Islet precursor cell (in vitro differentiated cells): Measurements from ENCODE around the gene RTL1.

Experiments used
- DNase-seq: peaks from one replicate; pipeline ENCODE4 v3.0.0-alpha.2; 2018

The RTL1 gene

GRCh38 chr14:100881211-100882025, 22.1 kb downstream of the RTL1 start:
- DNase-seq, result no peak

DNA sequence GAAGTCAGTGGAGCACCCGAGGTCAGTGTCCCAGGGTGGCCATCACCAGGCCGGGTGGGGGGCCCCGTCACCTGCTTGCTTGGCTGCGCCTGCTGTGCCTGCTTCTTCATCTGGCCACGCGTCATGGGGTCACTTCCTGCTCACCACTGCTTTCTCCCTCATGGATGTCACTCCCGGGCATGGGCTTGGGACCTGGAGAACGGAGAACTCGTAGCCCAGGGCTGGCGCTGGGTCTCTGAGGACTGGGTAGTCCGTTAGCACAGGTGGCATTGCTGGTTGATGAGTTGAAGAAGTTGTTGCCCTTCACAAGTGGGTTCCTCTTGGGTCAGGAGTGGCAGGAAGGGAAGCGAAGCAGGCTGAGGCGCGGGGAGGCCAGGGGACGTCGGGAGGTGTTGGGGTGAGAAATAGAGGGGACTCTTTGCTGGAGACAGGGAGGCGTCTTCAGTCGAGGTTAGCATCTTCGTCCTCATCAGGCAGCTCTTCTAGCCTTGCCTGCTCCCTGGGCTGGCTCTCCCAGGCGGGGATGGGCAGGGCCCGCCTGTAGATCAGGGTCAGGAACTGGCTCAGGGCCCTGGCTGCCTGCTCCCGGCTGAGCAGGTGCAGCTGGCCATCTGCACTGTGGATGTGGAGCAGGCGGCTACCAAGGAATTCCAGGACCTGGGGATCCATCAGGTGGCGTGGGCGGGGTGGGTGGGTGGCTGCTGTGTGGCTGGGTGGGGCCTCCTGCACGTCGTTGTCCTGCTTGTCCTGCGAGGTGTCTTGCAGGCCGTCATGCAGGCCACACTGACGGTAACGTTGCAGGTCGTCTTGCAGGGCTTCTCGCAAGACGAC, 23.0 kb downstream of the RTL1 start:
- no peak for DNase-seq

DNA sequence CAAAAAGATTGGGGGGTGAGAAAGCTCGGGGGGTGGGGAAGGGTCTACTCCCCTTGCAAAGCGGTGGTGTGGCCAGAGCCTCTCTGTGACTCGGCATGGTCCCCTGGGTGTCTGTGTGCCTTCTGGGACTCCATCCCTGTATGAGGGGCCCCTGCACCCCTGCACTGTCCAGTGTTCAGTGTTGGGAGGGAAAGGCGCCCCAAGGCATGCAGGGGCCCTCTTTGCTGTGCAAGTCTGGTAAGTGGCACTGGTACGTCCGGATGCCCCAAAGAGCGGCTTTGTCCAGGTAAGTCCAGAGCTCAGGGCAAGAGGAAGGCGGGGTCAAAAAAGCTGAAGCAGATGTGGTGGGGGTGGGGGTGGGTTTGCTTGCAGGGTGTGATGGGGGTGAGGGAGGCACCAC, 23.7 kb downstream of the RTL1 start:
- no peak for DNase-seq

DNA sequence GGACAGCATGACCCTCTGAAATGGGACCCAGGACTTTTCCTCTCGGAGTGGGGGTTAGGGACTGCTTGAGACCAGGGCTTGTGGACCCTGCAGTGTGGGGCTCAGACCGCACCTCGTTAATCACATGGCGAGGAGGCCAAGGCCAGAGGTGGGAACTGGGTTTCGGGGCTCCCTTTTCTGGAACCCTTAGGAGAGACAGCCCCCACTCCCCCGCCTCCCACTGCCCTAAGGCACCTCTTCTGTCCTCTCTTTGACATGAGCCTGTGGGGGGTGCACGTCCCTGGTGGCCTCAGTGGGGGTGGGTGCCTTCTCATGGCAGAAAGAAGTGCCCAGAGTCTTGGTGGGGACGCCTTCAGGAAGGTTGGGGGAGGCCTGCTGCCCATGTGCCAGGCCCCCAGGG, 24.3 kb downstream of the RTL1 start:
- no peak for DNase-seq

- no peak for DNase-seq
Measured at GRCh38 chr14:100878271-100879146, 25.0 kb downstream of the RTL1 start.

DNA sequence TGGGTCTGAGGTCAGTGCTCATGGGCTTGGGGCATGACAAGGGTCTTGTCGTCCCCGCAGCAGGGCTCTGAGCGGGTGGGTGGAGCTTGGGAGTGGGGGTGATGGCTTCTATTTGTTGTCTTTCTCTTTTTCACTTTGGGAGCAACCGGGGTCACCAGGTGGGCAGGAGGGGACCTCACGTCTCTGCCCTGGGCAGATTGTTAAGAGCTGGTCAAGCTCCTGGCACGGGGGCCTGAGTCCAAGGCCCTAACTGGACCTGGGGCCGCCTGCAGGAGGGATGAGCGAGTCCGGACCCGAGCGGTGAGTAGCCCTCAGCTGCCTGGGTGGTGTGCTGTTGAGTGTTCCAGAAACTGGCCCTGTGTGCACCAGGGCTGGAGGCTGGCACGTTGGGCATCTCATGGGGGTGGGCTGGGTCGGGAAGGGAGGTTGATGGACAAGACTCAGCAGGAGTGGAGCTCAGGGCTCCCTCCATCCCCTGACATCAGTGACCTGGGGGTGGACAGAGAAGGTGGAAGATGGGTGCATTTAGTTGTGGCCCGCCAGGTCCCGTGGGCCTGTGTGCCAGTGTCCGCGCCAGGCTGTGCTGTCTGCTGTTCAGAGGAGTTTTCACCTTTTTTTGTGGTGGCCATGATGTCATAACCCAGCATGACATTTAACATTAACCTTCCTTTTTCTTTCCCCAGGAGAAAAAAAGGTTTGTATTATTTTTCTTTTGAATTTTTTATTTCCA, 27.5 kb downstream of the RTL1 start:
- no peak for DNase-seq

DNA sequence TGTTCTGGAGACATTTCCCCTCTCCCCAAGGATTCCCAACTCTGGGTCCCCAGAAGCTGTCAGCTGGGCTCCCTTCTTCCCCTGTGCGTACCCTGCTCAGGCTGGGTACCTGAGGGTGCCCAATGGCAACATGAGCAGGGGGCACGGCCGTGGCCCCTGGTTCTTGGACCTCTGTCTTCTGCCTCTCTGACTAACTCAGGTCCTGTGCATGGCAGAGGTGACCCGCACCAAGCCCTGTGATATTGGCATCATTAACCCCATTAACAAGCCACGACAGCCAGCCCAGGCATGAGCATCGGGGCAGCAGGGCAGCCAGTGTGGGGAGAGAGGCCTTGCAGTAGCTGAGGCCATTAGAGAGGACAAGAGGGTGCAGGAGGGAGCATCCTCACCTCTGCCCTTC, 28.4 kb downstream of the RTL1 start:
- DNase-seq, result no peak

GRCh38 chr14:100874411-100875091, 29.0 kb downstream of the RTL1 start:
- no peak for DNase-seq

DNA sequence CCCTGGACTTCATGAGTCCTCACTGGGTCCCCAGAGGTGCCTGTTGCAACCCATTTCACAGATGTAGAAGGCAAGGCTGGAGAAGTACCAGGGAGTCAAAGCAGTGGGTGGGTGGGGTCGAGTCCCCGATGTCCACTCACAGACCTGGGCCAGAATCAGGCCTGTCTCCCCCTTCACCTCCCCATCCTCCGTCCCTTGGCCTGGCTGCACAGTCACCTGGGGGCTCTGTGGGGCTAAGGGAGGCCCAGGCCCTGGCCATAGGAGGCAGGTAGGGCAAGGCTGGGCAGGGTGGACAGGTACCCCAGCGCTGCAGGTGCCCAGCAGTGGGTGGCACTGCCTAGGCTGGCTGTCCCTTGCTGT, 29.5 kb downstream of the RTL1 start:
- no peak for DNase-seq

DNA sequence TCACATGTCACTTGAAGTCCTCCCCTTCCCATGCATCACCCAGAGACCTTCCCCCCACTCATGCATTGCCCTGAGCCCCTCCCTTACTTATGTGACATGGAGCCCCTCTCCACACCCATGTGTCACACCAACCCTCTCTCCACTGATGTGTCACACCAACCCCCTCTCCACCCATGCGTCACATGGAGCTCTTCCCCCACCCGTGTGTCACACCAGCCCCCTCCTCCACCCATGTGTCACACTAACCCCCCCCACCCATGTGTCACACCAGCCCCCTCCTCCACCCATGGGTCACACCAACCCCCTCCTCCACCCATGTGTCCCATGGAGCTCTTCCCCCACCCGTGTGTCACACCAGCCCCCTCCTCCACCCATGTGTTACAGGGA, 30.4 kb downstream of the RTL1 start:
- DNase-seq, result no peak

GRCh38 chr14:100872259-100873095, 31.0 kb downstream of the RTL1 start:
- DNase-seq, result no peak

DNA sequence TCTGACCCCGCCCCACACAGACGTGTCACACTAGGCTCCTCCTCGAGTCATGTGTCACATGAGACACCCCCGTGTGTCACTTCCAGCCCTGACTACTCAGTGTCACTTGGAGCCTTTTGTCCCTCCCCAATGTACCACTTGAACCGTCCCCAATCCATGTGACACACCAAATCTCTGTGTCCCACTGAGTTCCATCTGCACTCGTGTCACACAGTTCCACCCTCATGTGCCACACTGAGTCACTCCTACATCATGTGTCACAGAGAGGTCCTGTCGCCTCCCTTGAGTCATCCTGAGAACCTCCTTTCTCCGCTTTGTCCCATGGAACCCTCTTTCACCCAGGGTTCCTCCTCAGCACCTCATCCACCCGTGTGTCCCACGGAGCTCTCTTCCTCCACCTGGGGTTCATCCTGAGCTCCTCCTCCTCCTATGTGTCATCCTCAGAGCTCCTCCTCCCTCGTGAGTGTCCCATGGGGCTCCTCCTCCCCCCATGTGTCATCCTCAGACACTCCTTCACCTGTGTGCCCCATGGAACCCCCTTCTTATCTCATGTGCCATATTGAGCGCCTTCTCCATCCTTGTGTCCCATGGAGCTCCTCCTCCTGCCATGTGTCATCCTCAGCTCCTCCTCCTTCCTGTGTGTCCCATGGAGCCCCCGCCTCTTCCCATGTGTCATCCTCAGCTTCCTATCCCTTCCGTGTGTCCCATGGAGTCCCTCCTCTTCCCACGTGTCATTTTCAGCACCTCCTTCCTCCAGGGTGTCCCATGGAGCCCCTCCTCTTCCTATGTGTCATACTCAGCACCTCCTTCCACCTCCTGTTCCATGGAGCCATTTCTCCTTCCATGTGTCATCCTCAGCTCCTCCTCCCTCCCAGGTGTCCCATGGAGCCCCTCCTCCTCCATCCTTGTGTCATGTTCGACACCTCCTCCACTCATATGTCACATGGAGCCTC, 32.0 kb downstream of the RTL1 start:
- no peak for DNase-seq

GRCh38 chr14:100868621-100869370, 34.7 kb downstream of the RTL1 start:
- no peak for DNase-seq

DNA sequence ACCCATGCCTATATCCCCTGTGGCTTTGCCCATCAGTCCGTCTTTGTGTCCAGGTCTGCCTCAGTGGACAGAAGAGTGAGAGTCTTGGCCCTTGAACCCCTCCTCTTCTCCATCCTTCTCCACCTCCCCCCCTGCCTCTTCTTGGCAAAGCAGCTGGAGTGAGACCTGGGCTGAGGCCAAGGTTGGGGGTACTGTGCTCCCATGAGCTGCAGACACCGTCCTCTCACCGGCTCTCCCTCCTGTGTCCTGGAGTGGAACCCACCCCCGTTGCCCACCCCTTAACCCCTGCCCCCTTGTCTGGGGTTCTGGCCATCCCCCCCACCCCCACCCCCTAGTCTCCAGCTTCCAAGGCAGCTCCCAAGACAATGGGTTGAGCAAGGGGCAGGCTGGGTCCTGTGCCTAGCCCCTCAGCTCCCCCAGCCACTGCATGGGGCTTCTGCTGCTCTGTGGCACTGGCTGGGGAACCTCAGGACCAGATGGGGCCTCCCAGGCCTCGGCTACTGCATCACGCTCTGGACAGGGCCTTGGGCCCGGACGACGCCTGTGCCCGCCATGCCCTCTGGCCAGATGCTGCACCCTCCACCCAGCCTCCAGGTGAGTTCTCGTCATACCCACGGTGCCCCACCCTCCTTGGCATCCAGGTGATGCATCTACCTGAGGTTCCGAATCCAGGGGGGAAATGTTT, 35.7 kb downstream of the RTL1 start:
- no peak for DNase-seq

DNA sequence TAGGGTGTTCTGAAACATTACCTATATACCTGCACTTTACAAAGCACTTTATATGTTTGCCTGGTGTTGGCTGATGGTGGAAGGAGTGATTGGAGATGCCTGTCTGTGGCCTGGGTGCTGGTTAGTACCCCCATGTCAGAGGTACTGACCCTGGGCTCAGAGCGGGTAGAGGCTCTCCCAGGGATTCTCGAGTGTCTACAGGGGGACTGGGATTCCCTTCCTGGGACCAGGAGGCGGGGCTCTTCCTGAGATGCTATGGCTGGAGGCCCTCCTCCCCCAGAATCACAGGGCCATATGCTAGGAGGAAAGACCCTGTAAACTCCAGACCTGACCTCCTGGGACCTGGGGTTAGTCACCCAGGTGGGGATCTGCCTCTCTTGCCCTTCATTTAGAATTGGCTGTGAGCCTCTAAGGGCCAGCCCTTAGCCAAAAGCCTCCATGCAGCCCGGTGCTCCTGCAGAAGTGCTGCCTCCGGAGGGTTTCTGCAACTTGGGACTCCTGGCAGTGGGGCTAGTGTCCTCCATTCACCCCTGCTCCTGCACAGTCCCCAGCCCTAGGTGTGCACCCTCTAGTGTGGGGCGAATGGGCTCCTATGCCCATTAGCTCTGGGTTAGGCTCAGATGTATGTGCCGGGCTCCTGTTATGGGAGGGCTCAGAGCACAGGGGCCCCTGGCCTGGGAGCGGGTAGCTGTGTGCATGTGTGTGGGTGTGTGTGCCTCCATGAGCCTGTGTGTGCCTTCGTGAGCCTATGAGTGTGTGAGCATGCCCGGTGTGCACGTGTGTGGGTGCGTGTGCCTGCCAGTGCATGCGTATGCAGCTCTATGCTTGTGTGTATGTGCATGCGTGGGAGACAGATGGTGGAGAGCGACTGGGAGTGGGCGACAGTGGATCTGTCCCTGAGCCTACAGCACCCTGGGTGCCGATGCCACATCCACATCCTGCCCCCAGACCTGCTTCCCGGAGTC, 36.6 kb downstream of the RTL1 start:
- no peak for DNase-seq

- DNase-seq, result no peak
Measured at GRCh38 chr14:100865682-100866591, 37.6 kb downstream of the RTL1 start.
